Activated T-cell treated with anti-CD3 and anti-CD28 coated beads, Interleukin-2, amount 50 U/mL, for 1 hour (primary cell): ENCODE results near the gene KIAA0753.

Experiments used
- DNase-seq: peaks from one replicate; pipeline ENCODE4 v3.0.0-alpha.2; 2020

The KIAA0753 gene

GRCh38 chr17:6640536-6641246 lies at the start of gene KIAA0753, which contains the start of gene TXNDC17:
KIAA0753 (minus strand) TSS chr17:6640711; CDS start chr17:6635103, 5,608 bp downstream.
TXNDC17 (plus strand) TSS chr17:6641060; CDS start chr17:6641083, 23 bp downstream.
- peak; percentile 88 for DNase-seq

- DNase-seq: no peak
Measured at GRCh38 chr17:6688944-6689343, 48.4 kb upstream of the KIAA0753 start.

- DNase-seq: no peak
Measured at GRCh38 chr17:6686026-6686425, 45.5 kb upstream of the KIAA0753 start.

- no peak for DNase-seq
Measured at GRCh38 chr17:6684881-6685767, 44.6 kb upstream of the KIAA0753 start.

- no peak for DNase-seq
Measured at GRCh38 chr17:6684460-6684783, 43.9 kb upstream of the KIAA0753 start.

- no peak for DNase-seq
Measured at GRCh38 chr17:6683730-6684459, 43.4 kb upstream of the KIAA0753 start.

GRCh38 chr17:6683081-6683684 lies 42.7 kb upstream of the KIAA0753 start:
- DNase-seq: no peak

- no peak for DNase-seq
Measured at GRCh38 chr17:6682339-6682738, 41.8 kb upstream of the KIAA0753 start.

GRCh38 chr17:6681671-6682070 lies 41.2 kb upstream of the KIAA0753 start:
- no peak for DNase-seq

- no peak for DNase-seq
Measured at GRCh38 chr17:6681176-6681575, 40.7 kb upstream of the KIAA0753 start.

GRCh38 chr17:6679241-6679640 lies 38.7 kb upstream of the KIAA0753 start:
- DNase-seq: no peak

- no peak for DNase-seq
Measured at GRCh38 chr17:6677946-6678345, 37.4 kb upstream of the KIAA0753 start.

- no peak for DNase-seq
Measured at GRCh38 chr17:6677158-6677831, 36.8 kb upstream of the KIAA0753 start.

- DNase-seq: no peak
Measured at GRCh38 chr17:6676802-6677157, 36.3 kb upstream of the KIAA0753 start.

- no peak for DNase-seq
Measured at GRCh38 chr17:6675201-6675825, 34.8 kb upstream of the KIAA0753 start.

GRCh38 chr17:6674586-6674985 lies 34.1 kb upstream of the KIAA0753 start:
- DNase-seq: no peak

- DNase-seq: no peak
Measured at GRCh38 chr17:6671431-6671830, 30.9 kb upstream of the KIAA0753 start.

- no peak for DNase-seq
Measured at GRCh38 chr17:6670999-6671398, 30.5 kb upstream of the KIAA0753 start.

- DNase-seq: no peak
Measured at GRCh38 chr17:6670571-6670970, 30.1 kb upstream of the KIAA0753 start.

GRCh38 chr17:6669479-6670212 lies 29.1 kb upstream of the KIAA0753 start:
- no peak for DNase-seq

- DNase-seq: no peak
Measured at GRCh38 chr17:6668727-6669425, 28.4 kb upstream of the KIAA0753 start.
